ENCODE results near the gene ERCC1.

DNA sequence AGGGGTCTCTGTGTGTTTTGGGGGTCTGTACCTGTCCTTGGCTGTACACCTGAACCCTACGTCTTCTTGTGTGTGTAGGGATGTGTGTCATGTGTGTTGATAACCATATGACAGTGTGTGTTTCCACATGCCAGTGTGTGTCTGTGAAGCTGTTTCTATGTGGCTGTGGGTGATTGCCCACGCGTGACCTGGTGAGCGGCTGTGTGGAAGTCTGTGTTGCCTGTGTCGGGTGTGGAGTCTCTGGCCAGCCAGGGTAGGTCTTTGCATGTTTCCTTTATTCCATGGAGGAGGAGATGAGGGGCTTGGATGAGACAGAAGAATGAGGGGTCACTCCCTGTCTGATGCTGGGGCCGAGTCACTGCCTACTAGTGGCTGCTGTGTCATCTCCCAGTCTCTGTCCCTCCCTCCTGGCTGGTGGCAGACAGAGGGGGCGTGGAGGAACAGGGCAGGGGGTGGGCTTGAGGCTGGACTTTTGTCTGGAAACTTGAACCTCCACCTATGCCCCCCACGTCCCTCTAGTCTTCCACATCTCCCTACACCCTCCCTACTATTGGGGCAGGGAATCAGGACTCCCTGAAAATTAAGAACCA is 41.2 kb upstream of the ERCC1 start:
- no peak for TF ChIP-seq EP300 (IDR thresholded peaks at IDR 0.05)
- TF ChIP-seq, protein P1, sequence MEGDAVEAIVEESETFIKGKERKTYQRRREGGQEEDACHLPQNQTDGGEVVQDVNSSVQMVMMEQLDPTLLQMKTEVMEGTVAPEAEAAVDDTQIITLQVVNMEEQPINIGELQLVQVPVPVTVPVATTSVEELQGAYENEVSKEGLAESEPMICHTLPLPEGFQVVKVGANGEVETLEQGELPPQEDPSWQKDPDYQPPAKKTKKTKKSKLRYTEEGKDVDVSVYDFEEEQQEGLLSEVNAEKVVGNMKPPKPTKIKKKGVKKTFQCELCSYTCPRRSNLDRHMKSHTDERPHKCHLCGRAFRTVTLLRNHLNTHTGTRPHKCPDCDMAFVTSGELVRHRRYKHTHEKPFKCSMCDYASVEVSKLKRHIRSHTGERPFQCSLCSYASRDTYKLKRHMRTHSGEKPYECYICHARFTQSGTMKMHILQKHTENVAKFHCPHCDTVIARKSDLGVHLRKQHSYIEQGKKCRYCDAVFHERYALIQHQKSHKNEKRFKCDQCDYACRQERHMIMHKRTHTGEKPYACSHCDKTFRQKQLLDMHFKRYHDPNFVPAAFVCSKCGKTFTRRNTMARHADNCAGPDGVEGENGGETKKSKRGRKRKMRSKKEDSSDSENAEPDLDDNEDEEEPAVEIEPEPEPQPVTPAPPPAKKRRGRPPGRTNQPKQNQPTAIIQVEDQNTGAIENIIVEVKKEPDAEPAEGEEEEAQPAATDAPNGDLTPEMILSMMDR (IDR thresholded peaks at IDR 0.05), result no peak
- no peak for TF ChIP-seq FOSL2 (IDR thresholded peaks at IDR 0.05)
- TF ChIP-seq FOSL2 (CRISPR knock-in tag; IDR thresholded peaks at IDR 0.05), result no peak
- TF ChIP-seq, protein P2, sequence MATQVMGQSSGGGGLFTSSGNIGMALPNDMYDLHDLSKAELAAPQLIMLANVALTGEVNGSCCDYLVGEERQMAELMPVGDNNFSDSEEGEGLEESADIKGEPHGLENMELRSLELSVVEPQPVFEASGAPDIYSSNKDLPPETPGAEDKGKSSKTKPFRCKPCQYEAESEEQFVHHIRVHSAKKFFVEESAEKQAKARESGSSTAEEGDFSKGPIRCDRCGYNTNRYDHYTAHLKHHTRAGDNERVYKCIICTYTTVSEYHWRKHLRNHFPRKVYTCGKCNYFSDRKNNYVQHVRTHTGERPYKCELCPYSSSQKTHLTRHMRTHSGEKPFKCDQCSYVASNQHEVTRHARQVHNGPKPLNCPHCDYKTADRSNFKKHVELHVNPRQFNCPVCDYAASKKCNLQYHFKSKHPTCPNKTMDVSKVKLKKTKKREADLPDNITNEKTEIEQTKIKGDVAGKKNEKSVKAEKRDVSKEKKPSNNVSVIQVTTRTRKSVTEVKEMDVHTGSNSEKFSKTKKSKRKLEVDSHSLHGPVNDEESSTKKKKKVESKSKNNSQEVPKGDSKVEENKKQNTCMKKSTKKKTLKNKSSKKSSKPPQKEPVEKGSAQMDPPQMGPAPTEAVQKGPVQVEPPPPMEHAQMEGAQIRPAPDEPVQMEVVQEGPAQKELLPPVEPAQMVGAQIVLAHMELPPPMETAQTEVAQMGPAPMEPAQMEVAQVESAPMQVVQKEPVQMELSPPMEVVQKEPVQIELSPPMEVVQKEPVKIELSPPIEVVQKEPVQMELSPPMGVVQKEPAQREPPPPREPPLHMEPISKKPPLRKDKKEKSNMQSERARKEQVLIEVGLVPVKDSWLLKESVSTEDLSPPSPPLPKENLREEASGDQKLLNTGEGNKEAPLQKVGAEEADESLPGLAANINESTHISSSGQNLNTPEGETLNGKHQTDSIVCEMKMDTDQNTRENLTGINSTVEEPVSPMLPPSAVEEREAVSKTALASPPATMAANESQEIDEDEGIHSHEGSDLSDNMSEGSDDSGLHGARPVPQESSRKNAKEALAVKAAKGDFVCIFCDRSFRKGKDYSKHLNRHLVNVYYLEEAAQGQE (IDR thresholded peaks at IDR 0.05), result no peak

Measured in A549 (cell line).